HEK293 (cell line): ENCODE measurements around the gene ALDH18A1.

Experiments
- CTCF ChIA-PET: fragments of 350-600 bp; formaldehyde crosslinking; extraction: SDS; loops from one replicate; lab custom pipeline; 2021; ENCODE audit warnings: antibody characterized with exemption; lab: Yijun Ruan, JAX
- POLR2A ChIA-PET: fragments of 300-600 bp; formaldehyde crosslinking; extraction: SDS; loops from one replicate; lab custom pipeline; 2020; ENCODE audit warnings: antibody characterized with exemption, inconsistent platforms; lab: Yijun Ruan, JAX
- H3K27ac ChIP-seq: fragments of 200-500 bp; sonication (Bioruptor generic); 2 replicates; pipeline ENCODE4 v1.5.1; 2014; ENCODE audit warnings: low read depth, low read length, control low read depth, inconsistent platforms; ENCODE audit errors: extremely low read depth
- H3K36me3 ChIP-seq, 2 experiments: fragments of 200-500 bp in 1 of 2; sonication (Bioruptor generic) in 1 of 2; 1 replicate in 1 of 2; 2 replicates in 1 of 2; pipeline ENCODE4 v1.5.1; 2014 to 2017; ENCODE audit warnings: inconsistent platforms in 2 of 2, low read length in 2 of 2; ENCODE audit not compliant: control insufficient read depth in 2 of 2, insufficient read depth in 1 of 2
- H3K4me1 ChIP-seq: fragments of 200-500 bp; sonication (Bioruptor generic); 2 replicates; pipeline ENCODE4 v1.5.1; 2014; ENCODE audit warnings: mild to moderate bottlenecking, low read length, inconsistent platforms; ENCODE audit not compliant: control insufficient read depth, insufficient read depth
- H3K4me3 ChIP-seq: 2 replicates; pipeline ENCODE4 v1.5.1; 2011; ENCODE audit warnings: low read depth, mild to moderate bottlenecking, control low read depth, low read length, moderate library complexity
- H3K9me3 ChIP-seq: fragments of 200-500 bp; sonication (Bioruptor generic); 2 replicates; pipeline ENCODE4 v1.5.1; 2014; ENCODE audit warnings: low read depth, low read length, inconsistent platforms; ENCODE audit not compliant: control insufficient read depth, insufficient read depth
- FEZF1 ChIP-seq: fragments of 450-650 bp; formaldehyde crosslinking; IDR thresholded peaks from 2 replicates; pipeline ENCODE4 v1.5.1; 2016; ENCODE audit warnings: missing biosample characterization, missing genetic modification characterization
- IKZF3 ChIP-seq: fragments of 450-650 bp; IDR thresholded peaks from 2 replicates; pipeline ENCODE4 v1.5.0; 2018; ENCODE audit warnings: missing biosample characterization, mild to moderate bottlenecking, missing genetic modification characterization, moderate library complexity
- KLF8 ChIP-seq: fragments of 450-650 bp; formaldehyde crosslinking; IDR thresholded peaks from 2 replicates; pipeline ENCODE4 v1.5.1; 2016; ENCODE audit warnings: missing biosample characterization, missing genetic modification characterization
- ZBTB20 ChIP-seq: fragments of 450-650 bp; formaldehyde crosslinking; IDR thresholded peaks from 2 replicates; pipeline ENCODE4 v1.5.1; 2016; ENCODE audit warnings: missing biosample characterization, missing genetic modification characterization
- ZFHX2 ChIP-seq: fragments of 450-650 bp; formaldehyde crosslinking; conservative IDR thresholded peaks from 2 replicates; pipeline ENCODE4 v1.5.1; 2016; ENCODE audit warnings: missing biosample characterization, missing genetic modification characterization
- ZNF10 ChIP-seq: fragments of 450-650 bp; formaldehyde crosslinking; IDR thresholded peaks from 2 replicates; pipeline ENCODE4 v1.5.1; 2017; ENCODE audit warnings: missing biosample characterization, missing genetic modification characterization
- ZNF19 ChIP-seq: fragments of 450-650 bp; formaldehyde crosslinking; IDR thresholded peaks from 2 replicates; pipeline ENCODE4; 2016; ENCODE audit warnings: missing biosample characterization, missing genetic modification characterization, low read depth
- ZNF223 ChIP-seq: fragments of 450-650 bp; formaldehyde crosslinking; IDR thresholded peaks from 2 replicates; pipeline ENCODE4 v1.5.1; 2016; ENCODE audit warnings: missing biosample characterization, missing genetic modification characterization
- ZNF561 ChIP-seq: fragments of 450-650 bp; IDR thresholded peaks from 2 replicates; pipeline ENCODE4 v1.5.1; 2018; ENCODE audit warnings: missing biosample characterization, missing genetic modification characterization, borderline replicate concordance
- ZNF629 ChIP-seq: fragments of 450-650 bp; formaldehyde crosslinking; IDR thresholded peaks from 2 replicates; pipeline ENCODE4 v1.5.1; 2017; ENCODE audit warnings: missing biosample characterization, missing genetic modification characterization
- ZNF701 ChIP-seq: fragments of 450-650 bp; formaldehyde crosslinking; IDR thresholded peaks from 2 replicates; pipeline ENCODE4 v1.5.1; 2016; ENCODE audit warnings: missing biosample characterization, missing genetic modification characterization
- TF ChIP-seq, protein P1 (sequence below): fragments of 450-650 bp; formaldehyde crosslinking; IDR thresholded peaks from 2 replicates; pipeline ENCODE4 v1.5.1; 2016; ENCODE audit warnings: missing biosample characterization, missing genetic modification characterization, borderline replicate concordance
- TF ChIP-seq, protein P2 (sequence below): fragments of 450-650 bp; formaldehyde crosslinking; conservative IDR thresholded peaks from 2 replicates; pipeline ENCODE4 v1.5.1; 2016; ENCODE audit warnings: low read depth, missing biosample characterization, missing genetic modification characterization
- TF ChIP-seq, protein P3 (sequence below): fragments of 450-650 bp; formaldehyde crosslinking; IDR thresholded peaks from 2 replicates; pipeline ENCODE4 v1.5.1; 2016; ENCODE audit warnings: missing biosample characterization, missing genetic modification characterization
- TF ChIP-seq, protein P4 (sequence below): fragments of 450-650 bp; formaldehyde crosslinking; IDR thresholded peaks from 2 replicates; pipeline ENCODE4 v1.5.1; 2016; ENCODE audit warnings: missing biosample characterization, missing genetic modification characterization
- TF ChIP-seq, protein P5 (sequence below): fragments of 450-650 bp; formaldehyde crosslinking; IDR thresholded peaks from 2 replicates; pipeline ENCODE4 v1.5.1; 2016; ENCODE audit warnings: missing biosample characterization, missing genetic modification characterization

ALDH18A1 gene

DNA sequence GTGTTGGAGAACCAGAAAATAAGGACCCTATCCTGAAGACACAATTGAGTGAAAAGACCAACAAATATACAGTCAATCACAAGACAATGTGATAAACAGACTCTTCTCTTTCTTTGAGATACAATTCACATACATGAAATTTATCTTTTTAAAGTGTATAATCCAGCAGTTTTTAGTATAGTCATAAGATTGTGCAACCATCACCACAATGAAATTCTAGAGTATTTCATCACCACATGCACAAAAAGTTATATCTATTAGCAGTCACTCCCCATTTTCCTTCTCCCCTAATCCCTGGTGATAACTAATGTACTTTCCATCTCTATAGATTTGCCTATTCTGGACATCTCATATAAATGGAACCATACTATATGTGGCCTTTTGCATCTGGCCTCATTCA, 87.1 kb downstream of the ALDH18A1 start:
- ChIA-PET CTCF (interaction anchor here (0.6 kb wide), 1 partner anchor 21 kb away, joined by 3 read pairs; no protein-coding TSS in a partner anchor), POLR2A (no interaction called here)
- Histone ChIP-seq H3K27ac (no peak overlapping the region), H3K36me3 (no peaks in the 10 kb centered on the region), H3K9me3 (no peaks in the 10 kb centered on the region), H3K4me3 (no peak overlapping the region), H3K4me1 (0 out of 2 replicates have a peak, but pooled peaks cover 2% of the 10 kb centered on the region)
- TF ChIP-seq, protein P1, sequence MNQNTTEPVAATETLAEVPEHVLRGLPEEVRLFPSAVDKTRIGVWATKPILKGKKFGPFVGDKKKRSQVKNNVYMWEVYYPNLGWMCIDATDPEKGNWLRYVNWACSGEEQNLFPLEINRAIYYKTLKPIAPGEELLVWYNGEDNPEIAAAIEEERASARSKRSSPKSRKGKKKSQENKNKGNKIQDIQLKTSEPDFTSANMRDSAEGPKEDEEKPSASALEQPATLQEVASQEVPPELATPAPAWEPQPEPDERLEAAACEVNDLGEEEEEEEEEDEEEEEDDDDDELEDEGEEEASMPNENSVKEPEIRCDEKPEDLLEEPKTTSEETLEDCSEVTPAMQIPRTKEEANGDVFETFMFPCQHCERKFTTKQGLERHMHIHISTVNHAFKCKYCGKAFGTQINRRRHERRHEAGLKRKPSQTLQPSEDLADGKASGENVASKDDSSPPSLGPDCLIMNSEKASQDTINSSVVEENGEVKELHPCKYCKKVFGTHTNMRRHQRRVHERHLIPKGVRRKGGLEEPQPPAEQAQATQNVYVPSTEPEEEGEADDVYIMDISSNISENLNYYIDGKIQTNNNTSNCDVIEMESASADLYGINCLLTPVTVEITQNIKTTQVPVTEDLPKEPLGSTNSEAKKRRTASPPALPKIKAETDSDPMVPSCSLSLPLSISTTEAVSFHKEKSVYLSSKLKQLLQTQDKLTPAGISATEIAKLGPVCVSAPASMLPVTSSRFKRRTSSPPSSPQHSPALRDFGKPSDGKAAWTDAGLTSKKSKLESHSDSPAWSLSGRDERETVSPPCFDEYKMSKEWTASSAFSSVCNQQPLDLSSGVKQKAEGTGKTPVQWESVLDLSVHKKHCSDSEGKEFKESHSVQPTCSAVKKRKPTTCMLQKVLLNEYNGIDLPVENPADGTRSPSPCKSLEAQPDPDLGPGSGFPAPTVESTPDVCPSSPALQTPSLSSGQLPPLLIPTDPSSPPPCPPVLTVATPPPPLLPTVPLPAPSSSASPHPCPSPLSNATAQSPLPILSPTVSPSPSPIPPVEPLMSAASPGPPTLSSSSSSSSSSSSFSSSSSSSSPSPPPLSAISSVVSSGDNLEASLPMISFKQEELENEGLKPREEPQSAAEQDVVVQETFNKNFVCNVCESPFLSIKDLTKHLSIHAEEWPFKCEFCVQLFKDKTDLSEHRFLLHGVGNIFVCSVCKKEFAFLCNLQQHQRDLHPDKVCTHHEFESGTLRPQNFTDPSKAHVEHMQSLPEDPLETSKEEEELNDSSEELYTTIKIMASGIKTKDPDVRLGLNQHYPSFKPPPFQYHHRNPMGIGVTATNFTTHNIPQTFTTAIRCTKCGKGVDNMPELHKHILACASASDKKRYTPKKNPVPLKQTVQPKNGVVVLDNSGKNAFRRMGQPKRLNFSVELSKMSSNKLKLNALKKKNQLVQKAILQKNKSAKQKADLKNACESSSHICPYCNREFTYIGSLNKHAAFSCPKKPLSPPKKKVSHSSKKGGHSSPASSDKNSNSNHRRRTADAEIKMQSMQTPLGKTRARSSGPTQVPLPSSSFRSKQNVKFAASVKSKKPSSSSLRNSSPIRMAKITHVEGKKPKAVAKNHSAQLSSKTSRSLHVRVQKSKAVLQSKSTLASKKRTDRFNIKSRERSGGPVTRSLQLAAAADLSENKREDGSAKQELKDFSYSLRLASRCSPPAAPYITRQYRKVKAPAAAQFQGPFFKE (tag by site-specific recombination), result no peak
- TF ChIP-seq ZNF701 (tag by site-specific recombination), result no peak
- TF ChIP-seq KLF8 (tag by site-specific recombination), result no peak

DNA sequence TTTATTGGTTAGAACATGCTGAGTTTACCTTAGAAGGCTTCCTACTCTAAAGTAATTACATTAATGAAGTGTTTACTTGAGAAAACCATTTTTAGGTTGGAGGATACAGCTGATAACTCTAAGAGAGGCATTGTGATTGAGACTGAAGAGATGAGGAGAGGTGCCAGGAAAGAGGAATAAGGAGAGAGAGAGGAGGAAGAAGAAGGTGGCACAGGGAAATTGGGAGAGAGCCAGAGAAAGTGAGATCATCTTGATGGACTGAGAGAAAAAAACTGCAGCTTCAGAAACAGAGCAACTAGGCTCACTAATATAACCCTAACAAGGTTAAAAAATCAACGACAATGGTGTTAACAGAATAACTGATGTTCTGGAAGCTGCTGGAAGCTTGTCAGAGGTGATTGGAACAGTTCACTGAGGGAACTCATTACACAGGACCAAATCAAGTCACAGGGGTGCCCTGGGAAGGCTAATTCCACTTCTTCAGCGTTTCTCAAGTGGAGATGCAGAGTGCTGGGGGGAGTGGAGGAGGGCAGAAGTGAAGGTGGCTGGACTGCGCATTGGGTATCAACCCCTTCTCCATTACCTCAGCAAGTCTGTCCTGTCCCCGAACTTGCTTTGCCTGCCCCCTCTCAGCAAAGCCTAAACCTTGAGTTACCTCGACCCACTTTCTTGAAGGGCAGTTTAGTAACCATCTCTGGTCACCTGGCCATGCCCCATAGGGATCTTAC, 88.4 kb downstream of the ALDH18A1 start:
- POLR2A ChIA-PET, result no interaction called here
- Histone ChIP-seq H3K9me3 (no peaks in the 10 kb centered on the region), H3K4me3 (no peak overlapping the region), H3K4me1 (0 out of 2 replicates have a peak, but pooled peaks cover 2% of the 10 kb centered on the region), H3K36me3 (no peaks in the 10 kb centered on the region), H3K27ac (no peak overlapping the region)
- CTCF ChIA-PET, result no interaction called here
- no peak for TF ChIP-seq ZNF19 (tag by site-specific recombination)
- 0 out of 2 replicates have a peak, but pooled peaks have one; percentile 24 for TF ChIP-seq ZNF629 (tag by site-specific recombination)
- no peak for TF ChIP-seq ZNF561 (tag by site-specific recombination)
- peak; percentile 21; the same call in 1 of the 2 replicates for TF ChIP-seq ZNF10 (tag by site-specific recombination)
- TF ChIP-seq, protein P2, sequence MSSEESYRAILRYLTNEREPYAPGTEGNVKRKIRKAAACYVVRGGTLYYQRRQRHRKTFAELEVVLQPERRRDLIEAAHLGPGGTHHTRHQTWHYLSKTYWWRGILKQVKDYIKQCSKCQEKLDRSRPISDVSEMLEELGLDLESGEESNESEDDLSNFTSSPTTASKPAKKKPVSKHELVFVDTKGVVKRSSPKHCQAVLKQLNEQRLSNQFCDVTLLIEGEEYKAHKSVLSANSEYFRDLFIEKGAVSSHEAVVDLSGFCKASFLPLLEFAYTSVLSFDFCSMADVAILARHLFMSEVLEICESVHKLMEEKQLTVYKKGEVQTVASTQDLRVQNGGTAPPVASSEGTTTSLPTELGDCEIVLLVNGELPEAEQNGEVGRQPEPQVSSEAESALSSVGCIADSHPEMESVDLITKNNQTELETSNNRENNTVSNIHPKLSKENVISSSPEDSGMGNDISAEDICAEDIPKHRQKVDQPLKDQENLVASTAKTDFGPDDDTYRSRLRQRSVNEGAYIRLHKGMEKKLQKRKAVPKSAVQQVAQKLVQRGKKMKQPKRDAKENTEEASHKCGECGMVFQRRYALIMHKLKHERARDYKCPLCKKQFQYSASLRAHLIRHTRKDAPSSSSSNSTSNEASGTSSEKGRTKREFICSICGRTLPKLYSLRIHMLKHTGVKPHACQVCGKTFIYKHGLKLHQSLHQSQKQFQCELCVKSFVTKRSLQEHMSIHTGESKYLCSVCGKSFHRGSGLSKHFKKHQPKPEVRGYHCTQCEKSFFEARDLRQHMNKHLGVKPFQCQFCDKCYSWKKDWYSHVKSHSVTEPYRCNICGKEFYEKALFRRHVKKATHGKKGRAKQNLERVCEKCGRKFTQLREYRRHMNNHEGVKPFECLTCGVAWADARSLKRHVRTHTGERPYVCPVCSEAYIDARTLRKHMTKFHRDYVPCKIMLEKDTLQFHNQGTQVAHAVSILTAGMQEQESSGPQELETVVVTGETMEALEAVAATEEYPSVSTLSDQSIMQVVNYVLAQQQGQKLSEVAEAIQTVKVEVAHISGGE (tag by site-specific recombination), result peak; percentile 88
- TF ChIP-seq, protein P3, sequence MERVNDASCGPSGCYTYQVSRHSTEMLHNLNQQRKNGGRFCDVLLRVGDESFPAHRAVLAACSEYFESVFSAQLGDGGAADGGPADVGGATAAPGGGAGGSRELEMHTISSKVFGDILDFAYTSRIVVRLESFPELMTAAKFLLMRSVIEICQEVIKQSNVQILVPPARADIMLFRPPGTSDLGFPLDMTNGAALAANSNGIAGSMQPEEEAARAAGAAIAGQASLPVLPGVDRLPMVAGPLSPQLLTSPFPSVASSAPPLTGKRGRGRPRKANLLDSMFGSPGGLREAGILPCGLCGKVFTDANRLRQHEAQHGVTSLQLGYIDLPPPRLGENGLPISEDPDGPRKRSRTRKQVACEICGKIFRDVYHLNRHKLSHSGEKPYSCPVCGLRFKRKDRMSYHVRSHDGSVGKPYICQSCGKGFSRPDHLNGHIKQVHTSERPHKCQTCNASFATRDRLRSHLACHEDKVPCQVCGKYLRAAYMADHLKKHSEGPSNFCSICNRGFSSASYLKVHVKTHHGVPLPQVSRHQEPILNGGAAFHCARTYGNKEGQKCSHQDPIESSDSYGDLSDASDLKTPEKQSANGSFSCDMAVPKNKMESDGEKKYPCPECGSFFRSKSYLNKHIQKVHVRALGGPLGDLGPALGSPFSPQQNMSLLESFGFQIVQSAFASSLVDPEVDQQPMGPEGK (tag by site-specific recombination), result no peak
- TF ChIP-seq FEZF1 (tag by site-specific recombination), result peak; percentile 41; the same call in 1 of the 2 replicates
- peak; percentile 94 for TF ChIP-seq ZNF223
- 0 out of 2 replicates have a peak, but pooled peaks have one; percentile 32 for TF ChIP-seq IKZF3 (tag by site-specific recombination)
- TF ChIP-seq, protein P4, sequence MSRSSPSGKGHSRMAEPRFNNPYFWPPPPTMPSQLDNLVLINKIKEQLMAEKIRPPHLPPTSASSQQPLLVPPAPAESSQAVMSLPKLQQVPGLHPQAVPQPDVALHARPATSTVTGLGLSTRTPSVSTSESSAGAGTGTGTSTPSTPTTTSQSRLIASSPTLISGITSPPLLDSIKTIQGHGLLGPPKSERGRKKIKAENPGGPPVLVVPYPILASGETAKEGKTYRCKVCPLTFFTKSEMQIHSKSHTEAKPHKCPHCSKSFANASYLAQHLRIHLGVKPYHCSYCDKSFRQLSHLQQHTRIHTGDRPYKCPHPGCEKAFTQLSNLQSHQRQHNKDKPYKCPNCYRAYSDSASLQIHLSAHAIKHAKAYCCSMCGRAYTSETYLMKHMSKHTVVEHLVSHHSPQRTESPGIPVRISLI (tag by site-specific recombination), result peak; percentile 87; the same call in 1 of the 2 replicates
- peak; percentile 36; the same call in 1 of the 2 replicates for TF ChIP-seq ZBTB20 (tag by site-specific recombination)
- TF ChIP-seq, protein P5, sequence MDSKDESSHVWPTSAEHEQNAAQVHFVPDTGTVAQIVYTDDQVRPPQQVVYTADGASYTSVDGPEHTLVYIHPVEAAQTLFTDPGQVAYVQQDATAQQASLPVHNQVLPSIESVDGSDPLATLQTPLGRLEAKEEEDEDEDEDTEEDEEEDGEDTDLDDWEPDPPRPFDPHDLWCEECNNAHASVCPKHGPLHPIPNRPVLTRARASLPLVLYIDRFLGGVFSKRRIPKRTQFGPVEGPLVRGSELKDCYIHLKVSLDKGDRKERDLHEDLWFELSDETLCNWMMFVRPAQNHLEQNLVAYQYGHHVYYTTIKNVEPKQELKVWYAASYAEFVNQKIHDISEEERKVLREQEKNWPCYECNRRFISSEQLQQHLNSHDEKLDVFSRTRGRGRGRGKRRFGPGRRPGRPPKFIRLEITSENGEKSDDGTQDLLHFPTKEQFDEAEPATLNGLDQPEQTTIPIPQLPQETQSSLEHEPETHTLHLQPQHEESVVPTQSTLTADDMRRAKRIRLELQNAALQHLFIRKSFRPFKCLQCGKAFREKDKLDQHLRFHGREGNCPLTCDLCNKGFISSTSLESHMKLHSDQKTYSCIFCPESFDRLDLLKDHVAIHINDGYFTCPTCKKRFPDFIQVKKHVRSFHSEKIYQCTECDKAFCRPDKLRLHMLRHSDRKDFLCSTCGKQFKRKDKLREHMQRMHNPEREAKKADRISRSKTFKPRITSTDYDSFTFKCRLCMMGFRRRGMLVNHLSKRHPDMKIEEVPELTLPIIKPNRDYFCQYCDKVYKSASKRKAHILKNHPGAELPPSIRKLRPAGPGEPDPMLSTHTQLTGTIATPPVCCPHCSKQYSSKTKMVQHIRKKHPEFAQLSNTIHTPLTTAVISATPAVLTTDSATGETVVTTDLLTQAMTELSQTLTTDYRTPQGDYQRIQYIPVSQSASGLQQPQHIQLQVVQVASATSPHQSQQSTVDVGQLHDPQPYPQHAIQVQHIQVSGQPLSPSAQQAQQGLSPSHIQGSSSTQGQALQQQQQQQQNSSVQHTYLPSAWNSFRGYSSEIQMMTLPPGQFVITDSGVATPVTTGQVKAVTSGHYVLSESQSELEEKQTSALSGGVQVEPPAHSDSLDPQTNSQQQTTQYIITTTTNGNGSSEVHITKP (tag by site-specific recombination), result peak; percentile 91
- TF ChIP-seq ZFHX2 (tag by site-specific recombination), result no peak
